GM18517 (cell line): Measurements from ENCODE around the gene ACADVL.
A peak's percentile ranks its signal among the peaks of the same experiment; 100 is the strongest.
"Not testable (repeated sequence)": the region's sequence is repeated elsewhere in the genome, so short reads cannot be mapped to it uniquely, and the experiment has no call there.

ENCODE experiments used
- ATAC-seq: cut with Tn5 transposase; IDR thresholded peaks from one replicate; pipeline ENCODE4 v1.9.1; 2021; ENCODE audit warnings: mild to moderate bottlenecking, moderate library complexity; ENCODE audit not compliant: unreplicated experiment

ACADVL gene

GRCh38 chr17:7219812-7220592 lies at the start of gene ACADVL, which contains the start of gene DLG4:
Gene ACADVL (plus strand): TSS chr17:7219938. CDS start chr17:7219985, 47 bp downstream.
Gene DLG4 (minus strand): TSS chr17:7219836.
- ATAC-seq: peak; percentile 45

- ATAC-seq: not testable (repeated sequence)
These were observed 47.1 kb upstream of the ACADVL start for GRCh38 chr17:7172522-7173191.

DNA sequence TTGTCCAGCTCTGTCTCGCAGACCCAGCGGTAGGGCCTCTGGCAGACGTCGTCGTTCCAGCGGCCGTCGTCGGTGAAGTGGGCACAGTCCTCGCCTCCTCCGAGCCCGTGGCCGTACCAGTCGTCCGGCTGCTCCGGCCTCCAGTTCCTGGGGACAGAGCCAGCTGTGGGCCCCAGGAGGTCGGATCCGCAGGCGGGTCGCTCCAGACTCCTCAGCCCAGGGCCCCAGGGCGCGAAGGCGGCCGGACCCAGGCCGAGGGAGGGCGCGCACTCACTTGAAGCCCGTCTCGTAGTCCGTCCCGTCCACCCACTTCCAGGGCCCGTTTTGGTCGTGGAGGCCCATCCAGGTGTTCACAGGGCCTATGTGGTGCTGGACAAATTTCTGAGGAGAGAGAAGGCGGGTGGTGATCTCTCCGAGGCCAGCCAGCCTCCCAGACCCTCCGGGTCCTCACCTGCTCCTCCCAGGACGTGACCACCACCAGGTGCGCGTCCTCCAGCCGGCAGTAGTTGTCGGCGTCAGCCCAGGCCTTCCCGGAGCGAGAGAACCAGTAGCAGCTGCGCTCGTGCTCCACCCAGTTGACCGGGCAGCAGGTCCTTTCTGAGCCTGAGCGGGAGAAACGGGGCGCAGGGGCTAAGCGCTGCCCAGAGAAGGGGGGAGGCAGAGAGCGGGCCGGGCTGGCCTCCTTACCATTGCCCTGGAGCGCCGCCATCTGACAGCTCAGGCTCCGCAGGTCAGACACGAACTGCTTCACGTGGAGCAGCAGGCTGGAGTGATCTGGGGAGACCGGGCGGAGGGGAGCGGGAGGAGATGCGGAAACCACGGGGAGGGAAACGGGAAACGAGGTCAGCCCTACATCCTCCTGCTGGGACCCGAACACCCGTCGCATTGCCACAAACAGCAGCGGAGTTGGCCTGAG lies 45.8 kb upstream of the ACADVL start:
- no peak for ATAC-seq

DNA sequence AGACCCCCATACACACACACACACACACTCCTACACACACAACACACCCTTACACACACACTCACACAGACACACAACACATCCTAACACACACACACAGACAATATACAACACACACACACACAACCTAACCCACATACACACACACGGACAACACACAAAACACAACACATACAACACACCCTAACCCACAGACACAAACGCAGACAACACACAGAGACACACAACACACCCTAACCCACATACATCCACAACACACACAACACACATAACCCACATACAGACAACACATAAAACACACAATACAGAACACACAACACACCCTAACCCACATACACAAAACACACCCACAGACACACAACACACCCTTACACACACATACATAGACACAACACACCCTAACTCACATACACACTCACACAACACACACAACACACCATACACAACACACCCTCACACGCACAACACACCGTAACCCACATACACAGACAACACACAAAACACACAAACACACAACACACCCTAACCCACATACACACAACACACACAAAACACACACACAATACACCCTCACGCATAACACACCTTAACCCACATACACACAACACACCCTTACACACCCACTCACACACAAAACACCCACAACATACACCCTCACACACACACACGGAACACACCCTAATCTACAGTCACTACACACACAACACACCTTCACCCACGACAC lies 45.0 kb upstream of the ACADVL start:
- no peak for ATAC-seq

DNA sequence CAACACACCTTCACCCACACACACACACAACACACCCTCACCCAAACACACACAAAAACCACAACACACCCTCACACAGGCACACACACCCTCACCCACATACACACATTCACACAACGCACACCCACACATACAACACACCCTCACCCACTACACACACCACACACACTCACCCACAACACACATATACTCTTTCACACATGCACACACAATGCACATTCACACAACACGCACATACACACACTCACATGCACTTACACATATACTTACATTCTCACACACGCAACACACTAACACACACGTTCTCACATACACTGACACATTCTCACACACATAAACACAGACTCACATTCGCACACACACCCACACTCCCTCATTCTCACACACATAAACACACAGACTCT lies 44.4 kb upstream of the ACADVL start:
- ATAC-seq: no peak

DNA sequence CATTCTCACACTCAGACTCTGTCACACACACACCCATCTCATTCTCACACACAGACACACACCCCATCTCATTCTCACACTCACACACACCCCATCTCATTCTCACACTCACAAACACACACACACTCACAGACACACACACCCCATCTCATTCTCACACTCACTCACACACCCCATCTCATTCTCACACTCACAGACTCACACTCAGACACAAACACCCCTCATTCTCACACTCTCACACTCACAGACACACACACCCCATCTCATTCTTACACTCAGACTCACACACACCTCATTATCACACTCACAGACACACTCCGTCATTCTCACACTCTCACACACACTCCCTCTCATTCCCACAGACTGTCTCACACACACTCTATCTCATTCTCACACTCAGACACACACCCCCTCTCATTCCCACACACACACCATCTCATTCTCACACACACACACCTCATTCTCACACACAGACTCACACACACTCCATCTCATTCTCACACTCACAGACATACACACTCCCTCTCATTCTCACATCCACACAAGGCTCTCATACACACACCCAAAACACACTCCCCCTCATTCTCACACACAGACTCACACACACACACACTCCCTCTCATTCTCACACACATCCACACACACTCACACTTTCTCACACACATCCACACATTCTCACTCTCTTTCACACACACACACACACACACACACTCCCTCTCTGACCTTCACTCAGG lies 43.5 kb upstream of the ACADVL start:
- ATAC-seq: no peak

DNA sequence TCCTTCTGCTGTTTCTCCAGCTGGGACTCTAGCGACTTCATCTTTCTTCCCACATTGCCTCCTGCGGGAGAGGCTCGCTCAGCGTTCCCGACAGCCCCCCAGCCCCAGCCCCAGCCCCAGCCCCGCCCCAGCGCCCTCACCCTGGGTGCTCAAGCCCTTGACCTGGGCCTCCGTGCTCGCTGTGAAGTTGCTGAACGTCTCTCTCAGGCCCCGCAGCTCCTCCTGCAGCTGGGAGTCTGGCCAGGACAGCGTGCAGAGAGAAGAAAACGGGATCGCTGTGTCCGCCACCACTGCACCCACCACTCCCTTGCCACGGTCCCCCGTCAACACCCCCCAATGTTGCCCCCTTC lies 42.9 kb upstream of the ACADVL start:
- ATAC-seq: no peak

DNA sequence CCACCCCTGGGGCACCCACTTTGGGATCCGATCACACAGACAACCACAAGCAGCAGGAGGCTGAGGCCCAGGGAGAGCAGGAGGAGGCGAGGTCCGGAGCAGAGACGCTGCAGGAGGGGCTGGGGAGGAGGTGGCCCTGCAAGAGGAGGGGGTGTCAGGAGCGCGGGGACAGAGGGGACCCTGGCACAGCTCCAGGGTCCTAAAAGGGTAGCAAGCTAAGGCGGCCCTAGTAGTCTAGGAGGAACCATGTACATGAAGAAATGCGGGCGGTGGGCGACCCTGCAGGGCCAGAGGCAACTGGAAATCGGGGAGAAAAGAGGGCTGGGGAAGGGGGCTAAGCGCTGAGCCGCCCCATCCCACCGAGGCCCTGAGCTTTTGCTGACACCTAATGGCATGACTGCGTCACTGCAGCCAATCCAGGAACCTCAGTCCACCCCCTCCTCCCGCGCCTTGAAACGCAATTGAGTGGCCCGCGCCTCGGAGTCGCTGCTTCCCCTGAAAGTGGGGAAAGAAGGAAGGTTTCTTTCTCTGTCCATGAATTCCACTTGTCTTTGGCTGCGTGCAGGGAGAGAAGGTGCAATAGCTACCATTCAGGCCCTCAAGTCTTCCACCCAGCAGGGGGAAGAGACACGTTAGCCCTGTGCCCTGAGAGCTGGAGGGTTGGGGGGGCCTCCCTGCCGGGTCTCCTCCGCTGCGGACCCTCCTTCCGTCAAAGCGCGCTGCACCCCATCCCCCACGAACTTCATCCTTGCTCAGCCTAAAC lies 42.4 kb upstream of the ACADVL start:
- ATAC-seq: no peak

- ATAC-seq: no peak
These were observed 41.7 kb upstream of the ACADVL start for GRCh38 chr17:7177954-7178477.

DNA sequence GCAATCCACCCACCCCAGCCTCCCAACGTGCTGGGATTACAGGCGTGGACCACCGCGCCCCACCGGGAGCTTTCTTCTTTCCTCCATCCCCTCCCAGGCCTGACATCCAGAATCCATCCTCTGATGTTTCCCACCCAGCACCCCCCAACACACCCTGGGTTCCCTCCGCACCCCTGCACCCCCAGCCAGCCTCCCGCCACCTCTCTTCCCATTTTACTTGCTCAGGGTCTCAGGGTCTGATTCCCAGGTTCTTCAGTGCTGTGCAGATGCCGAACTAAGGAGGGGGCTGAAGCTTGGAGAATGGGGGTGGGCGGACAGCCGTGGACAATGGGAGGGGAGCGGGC lies 40.8 kb upstream of the ACADVL start:
- ATAC-seq: no peak

- ATAC-seq: no peak
These were observed 40.2 kb upstream of the ACADVL start, which contains the start of gene ASGR1 for GRCh38 chr17:7179317-7180254. Gene ASGR1 (minus strand): TSS chr17:7179370. CDS start chr17:7178563, 807 bp downstream.

GRCh38 chr17:7182101-7182500 lies 37.6 kb upstream of the ACADVL start:
- ATAC-seq: not testable (repeated sequence)

GRCh38 chr17:7183433-7184090 lies 36.2 kb upstream of the ACADVL start:
- ATAC-seq: no peak

- no peak for ATAC-seq
These were observed 35.6 kb upstream of the ACADVL start for GRCh38 chr17:7184091-7184488.

- no peak for ATAC-seq
These were observed 35.1 kb upstream of the ACADVL start for GRCh38 chr17:7184647-7185046.

DNA sequence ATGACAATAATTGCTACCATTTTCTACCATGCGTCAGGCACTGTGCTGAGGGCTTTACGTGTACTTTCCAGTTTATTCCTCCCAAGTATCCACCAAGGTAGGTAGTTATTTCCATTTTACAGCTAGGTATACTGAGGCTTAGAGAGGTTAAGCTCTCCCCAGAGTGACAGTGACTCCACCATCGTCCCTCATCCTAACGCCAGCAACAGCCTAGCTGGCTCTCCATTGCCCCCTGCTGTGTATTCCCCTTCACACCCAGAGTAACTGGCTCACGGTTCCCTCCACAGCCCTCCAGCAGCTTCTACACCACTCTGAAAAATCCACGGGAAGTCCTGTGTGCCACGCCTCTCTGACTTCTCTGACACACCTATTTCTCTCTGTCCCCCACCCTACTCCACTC lies 33.5 kb upstream of the ACADVL start:
- no peak for ATAC-seq

GRCh38 chr17:7190276-7190917 lies 29.3 kb upstream of the ACADVL start:
- no peak for ATAC-seq
